Mammary epithelial cell (primary cell): ENCODE data around the gene IFNAR2.

Source experiments
- CTCF ChIP-seq, 2 donors: IDR thresholded peaks in 1 of 2; conservative IDR thresholded peaks in 1 of 2; 2 replicates each; pipeline ENCODE4 v1.5.1; 2011 to 2012; ENCODE audit warnings: inconsistent platforms in 2 of 2, low read length in 2 of 2, mild to moderate bottlenecking in 2 of 2, control low read depth in 1 of 2, low read depth in 1 of 2; ENCODE audit not compliant: insufficient read depth in 1 of 2; ENCODE audit errors: extremely low read depth in 1 of 2
- EZH2 ChIP-seq: IDR thresholded peaks from 2 replicates; pipeline ENCODE4 v1.6.1; 2012; ENCODE audit warnings: low read length, inconsistent platforms, borderline replicate concordance

GRCh38 chr21:33268737-33269441, 39.2 kb downstream of the IFNAR2 start:
- no peak for TF ChIP-seq EZH2
- no peak for TF ChIP-seq CTCF (conservative IDR thresholded peaks at IDR 0.05 in 1 of 2, IDR thresholded peaks at IDR 0.05 in 1 of 2; ENCODE audit: extremely low read depth in 1 of 2, insufficient read depth in 1 of 2, low read depth in 1 of 2, low read length in 2 of 2)
